Mesodermal cell (in vitro differentiated cells): ENCODE results near the gene CFAP68.
"Not testable (repeated sequence)": the region's sequence is repeated elsewhere in the genome, so short reads cannot be mapped to it uniquely, and the experiment has no call there.

Source experiments
- H3K27ac ChIP-seq: 2 replicates; pipeline ENCODE4 v1.7.0; 2013; ENCODE audit warnings: mild to moderate bottlenecking, low read depth, low read length, moderate library complexity; ENCODE audit not compliant: severe bottlenecking
- H3K36me3 ChIP-seq: 2 replicates; pipeline ENCODE4 v1.7.1; 2013; ENCODE audit warnings: mild to moderate bottlenecking, low read length, moderate library complexity; ENCODE audit not compliant: control insufficient read depth, insufficient read depth
- H3K4me1 ChIP-seq: one replicate; pipeline ENCODE4 v1.7.1; 2013; ENCODE audit warnings: mild to moderate bottlenecking, low read length; ENCODE audit not compliant: insufficient read depth, control insufficient read depth, poor library complexity, severe bottlenecking
- H3K4me3 ChIP-seq: 2 replicates; pipeline ENCODE4 v1.7.0; 2013; ENCODE audit warnings: low read length, control low read depth, mild to moderate bottlenecking; ENCODE audit not compliant: insufficient read depth, poor library complexity, severe bottlenecking; ENCODE audit errors: extremely low read depth
- H3K9me3 ChIP-seq: 2 replicates; pipeline ENCODE4 v1.7.1; 2013; ENCODE audit warnings: mild to moderate bottlenecking, low read length, moderate library complexity; ENCODE audit not compliant: control insufficient read depth
- WGBS, 2 experiments: methylation state at CpG; one replicate each; pipeline ENCODE4 v1.1.5; 2013; ENCODE audit warnings: missing lambda C conversion rate in 2 of 2; ENCODE audit not compliant: insufficient coverage in 2 of 2; 5-methylcytosine and 5-hydroxymethylcytosine counted together

The CFAP68 gene

DNA sequence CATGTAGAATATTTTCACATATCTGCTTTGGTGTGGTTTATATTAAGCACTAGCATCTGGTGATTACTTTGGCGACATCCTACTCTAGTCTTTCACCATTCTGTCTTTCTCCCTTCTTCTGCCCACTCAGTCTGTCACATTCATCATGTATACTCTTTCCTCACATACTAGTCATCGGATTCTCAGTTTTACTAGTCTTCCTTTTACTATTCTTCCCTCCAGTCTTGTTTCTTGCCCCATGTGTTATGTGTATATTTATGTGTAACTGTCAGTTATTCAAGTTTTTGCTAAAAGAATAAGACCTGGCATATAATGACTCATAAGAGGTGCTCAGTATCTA is 53.2 kb downstream of the CFAP68 start:
- Histone ChIP-seq H3K36me3 (no peaks in the 10 kb centered on the region), H3K9me3 (no peaks in the 10 kb centered on the region), H3K4me1 (peaks cover 16% of the 10 kb centered on the region), H3K4me3 (no peak overlapping the region), H3K27ac (no peak overlapping the region)
- 89% methylated on average over 1 of the region's 2 CpGs; no CpG with 5 or more reads in 1 of the 2 experiments for WGBS, 2 experiments

DNA sequence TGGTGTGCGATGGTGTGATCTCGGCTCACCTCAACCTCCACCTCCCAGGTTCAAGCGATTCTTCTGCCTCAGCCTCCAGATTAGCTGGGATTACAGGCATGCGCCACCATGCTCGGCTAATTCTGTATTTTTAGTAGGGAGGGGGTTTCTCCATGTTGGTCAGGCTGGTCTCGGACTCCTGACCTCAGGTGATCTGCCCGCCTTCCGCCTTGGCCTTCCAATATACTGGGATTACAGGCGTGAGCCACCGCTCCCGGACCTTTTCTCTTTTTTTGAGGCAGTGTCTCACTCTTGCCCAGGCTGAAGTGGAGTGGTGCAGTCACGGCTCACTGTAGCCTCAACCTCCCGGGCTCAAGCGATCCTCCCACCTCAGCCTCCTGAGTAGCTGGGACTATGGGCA is 53.8 kb downstream of the CFAP68 start:
- H3K4me1 ChIP-seq = peaks cover 22% of the 10 kb centered on the region
- H3K9me3 ChIP-seq, H3K27ac ChIP-seq, H3K4me3 ChIP-seq, H3K36me3 ChIP-seq: not testable (repeated sequence)
- WGBS, 2 experiments = 90 to 96% methylated on average over 7 to 12 of the region's 14 CpGs

DNA sequence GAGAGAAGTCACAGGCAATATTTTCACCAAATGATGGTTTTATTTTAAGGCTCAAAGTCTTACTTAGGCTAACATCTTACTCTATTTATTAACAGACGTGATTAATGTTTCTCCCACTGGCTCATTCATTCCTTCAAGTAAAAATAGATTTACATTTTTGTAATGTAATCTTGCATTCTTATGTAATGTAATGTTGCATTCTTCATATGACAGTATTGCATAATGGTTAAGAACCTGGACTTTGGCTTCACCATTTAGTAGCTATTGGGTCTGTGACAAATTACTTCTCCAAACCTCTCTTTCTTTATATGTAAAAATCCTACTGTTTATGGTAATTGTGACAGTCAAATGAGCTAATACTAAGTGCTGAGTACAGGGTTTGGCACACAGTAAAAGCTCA is 54.5 kb downstream of the CFAP68 start:
- no CpG with 5 or more reads among the region's 1 CpG for WGBS, 2 experiments
- H3K4me3 ChIP-seq = no peak overlapping the region
- H3K27ac ChIP-seq = no peak overlapping the region
- peaks cover 27% of the 10 kb centered on the region for H3K4me1 ChIP-seq
- no peaks in the 10 kb centered on the region for H3K9me3 ChIP-seq
- no peaks in the 10 kb centered on the region for H3K36me3 ChIP-seq

DNA sequence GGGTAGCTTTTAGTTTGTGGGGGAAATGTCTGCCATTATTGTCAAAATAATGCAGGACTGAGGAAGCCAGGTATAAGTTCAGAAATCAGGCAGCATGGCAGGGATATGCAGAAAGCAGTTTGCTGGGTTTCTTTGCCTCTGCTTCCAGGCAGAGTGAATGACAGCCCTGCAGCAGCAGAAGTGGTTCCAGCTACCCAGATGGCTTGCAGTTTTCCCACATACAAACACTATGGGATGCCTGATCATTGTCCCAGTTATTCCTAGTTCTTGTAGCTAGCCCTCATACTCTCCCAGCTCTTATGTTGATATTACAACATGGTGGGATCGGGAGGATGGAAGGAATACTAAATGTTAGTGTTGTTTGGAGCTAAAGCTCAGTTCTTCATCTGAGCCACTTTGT is 55.0 kb downstream of the CFAP68 start:
- no peak overlapping the region for H3K4me3 ChIP-seq
- H3K4me1 ChIP-seq = peaks cover 27% of the 10 kb centered on the region
- 100% methylated on average over 1 of the region's 1 CpG; no CpG with 5 or more reads in 1 of the 2 experiments for WGBS, 2 experiments
- no peak overlapping the region for H3K27ac ChIP-seq
- H3K9me3 ChIP-seq = no peaks in the 10 kb centered on the region
- H3K36me3 ChIP-seq = no peaks in the 10 kb centered on the region
